Fibroblast of lung (primary cell): Measurements from ENCODE around the gene WWOX. TPM values are rescaled to one million over a fixed set of nuclear protein-coding genes. Genes with fewer than 3 reads are reported as not detected.

Source experiments
- DNase-seq, 2 donors: peaks; one replicate each; pipeline versions ENCODE4 v3.0.0 to v3.0.0-alpha.2; 2010; ENCODE audit warnings: low read depth in 2 of 2
- H2AFZ ChIP-seq: 2 replicates; pipeline ENCODE4 v1.5.1; 2012; ENCODE audit warnings: low read length, control low read depth, inconsistent platforms
- H3K27ac ChIP-seq: 2 replicates; pipeline ENCODE4 v1.5.1; 2011; ENCODE audit warnings: low read length, control low read depth; ENCODE audit not compliant: insufficient read depth
- H3K27me3 ChIP-seq: 2 replicates; pipeline ENCODE4 v1.5.1; 2011; ENCODE audit warnings: mild to moderate bottlenecking, low read length; ENCODE audit not compliant: control insufficient read depth, insufficient read depth
- H3K36me3 ChIP-seq: 2 replicates; pipeline ENCODE4 v1.5.1; 2011; ENCODE audit warnings: low read length; ENCODE audit not compliant: control insufficient read depth, insufficient read depth
- H3K4me1 ChIP-seq: 2 replicates; pipeline ENCODE4 v1.5.1; 2011; ENCODE audit warnings: low read length; ENCODE audit not compliant: control insufficient read depth, insufficient read depth; ENCODE audit errors: extremely low read depth
- H3K4me2 ChIP-seq: 2 replicates; pipeline ENCODE4 v1.5.1; 2011; ENCODE audit warnings: low read length, control low read depth; ENCODE audit not compliant: insufficient read depth; ENCODE audit errors: extremely low read depth
- H3K4me3 ChIP-seq, 4 experiments: fragments of 200-600 bp in 1 of 4; sonication (generic) in 1 of 4; replicated peaks in 1 of 4; 2 replicates each; pipeline ENCODE4 v1.5.1; 2011 to 2016; ENCODE audit warnings: low read length in 4 of 4, low read depth in 3 of 4, mild to moderate bottlenecking in 3 of 4, control low read depth in 2 of 4, inconsistent platforms in 1 of 4, mixed read lengths in 1 of 4; ENCODE audit not compliant: insufficient read depth in 1 of 4; ENCODE audit errors: control extremely low read depth in 1 of 4
- H3K79me2 ChIP-seq: 2 replicates; pipeline ENCODE4 v1.5.1; 2012; ENCODE audit warnings: mild to moderate bottlenecking, low read length, inconsistent platforms; ENCODE audit not compliant: control insufficient read depth, insufficient read depth
- H3K9ac ChIP-seq: 2 replicates; pipeline ENCODE4 v1.5.1; 2011; ENCODE audit warnings: mild to moderate bottlenecking, low read length, control low read depth; ENCODE audit not compliant: insufficient read depth
- H3K9me3 ChIP-seq: 2 replicates; pipeline ENCODE4 v1.5.1; 2012; ENCODE audit warnings: low read depth, low read length; ENCODE audit not compliant: control insufficient read depth, insufficient read depth
- H4K20me1 ChIP-seq: 2 replicates; pipeline ENCODE4 v1.5.1; 2011; ENCODE audit warnings: low read length; ENCODE audit not compliant: control insufficient read depth, insufficient read depth; ENCODE audit errors: extremely low read depth
- EZH2 ChIP-seq: IDR thresholded peaks from 2 replicates; pipeline ENCODE4 v1.5.1; 2012; ENCODE audit warnings: low read length, control low read depth, mild to moderate bottlenecking; ENCODE audit errors: missing control alignments
- polyA plus RNA-seq, 2 donors: library from polyadenylated mRNA; depleted of rRNA in 1 of 2; stranded (reverse) in 1 of 2; unstranded in 1 of 2; fragments of >200 nt; gene quantifications; 2 replicates each; pipeline ENCODE4 v1.2.1, GENCODE V29; 2011 to 2012; ENCODE audit warnings: missing spikeins in 1 of 2
- total RNA-seq: library from RNA; depleted of rRNA; stranded (reverse); fragments of >200 nt; gene quantifications from 2 replicates; pipeline ENCODE4 v1.2.1, GENCODE V29; 2014
- TF ChIP-seq, protein P1 (sequence below), 2 donors: IDR thresholded peaks in 1 of 2; conservative IDR thresholded peaks in 1 of 2; 1 replicate in 1 of 2; 2 replicates in 1 of 2; pipeline ENCODE4 v1.5.1; 2011 to 2012; ENCODE audit warnings: low read length in 2 of 2, control low read depth in 1 of 2, inconsistent platforms in 1 of 2, low read depth in 1 of 2, mild to moderate bottlenecking in 1 of 2

Gene WWOX
- total and polyA plus RNA-seq, 2 donors (not counting 1 experiment from before 2014, with no cell fraction given): 5.6 to 16.3 TPM

DNA sequence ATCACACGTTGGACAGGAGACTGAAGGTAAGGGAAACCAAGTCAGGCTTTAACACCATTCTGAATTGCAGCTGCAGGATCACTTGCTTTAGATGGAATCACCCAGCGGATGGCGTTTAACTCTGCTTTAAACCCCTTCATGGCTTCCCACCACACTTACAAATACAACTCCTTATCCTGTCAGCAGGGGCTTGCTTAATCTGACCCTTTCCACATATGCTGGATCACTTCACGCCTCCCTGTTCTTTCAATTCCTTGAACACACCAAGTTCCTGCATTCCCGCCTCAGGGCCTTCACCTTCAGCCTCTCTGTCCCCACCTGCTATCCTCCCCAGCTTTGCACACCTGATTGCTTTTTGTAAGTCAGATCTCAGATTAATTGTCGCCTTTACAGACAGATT lies 1058.9 kb downstream of the WWOX start:
- Histone ChIP-seq H3K4me2 (no peak overlapping the region), H4K20me1 (no peaks in the 10 kb centered on the region), H3K4me1 (no peaks in the 10 kb centered on the region), H2AFZ (no peak overlapping the region), H3K9me3 (no peaks in the 10 kb centered on the region), H3K36me3 (no peaks in the 10 kb centered on the region), H3K9ac (no peak overlapping the region), H3K27me3 (no peaks in the 10 kb centered on the region), H3K4me3 (no peak overlapping the region), H3K27ac (no peak overlapping the region), H3K79me2 (no peaks in the 10 kb centered on the region)
- TF ChIP-seq, protein P1, sequence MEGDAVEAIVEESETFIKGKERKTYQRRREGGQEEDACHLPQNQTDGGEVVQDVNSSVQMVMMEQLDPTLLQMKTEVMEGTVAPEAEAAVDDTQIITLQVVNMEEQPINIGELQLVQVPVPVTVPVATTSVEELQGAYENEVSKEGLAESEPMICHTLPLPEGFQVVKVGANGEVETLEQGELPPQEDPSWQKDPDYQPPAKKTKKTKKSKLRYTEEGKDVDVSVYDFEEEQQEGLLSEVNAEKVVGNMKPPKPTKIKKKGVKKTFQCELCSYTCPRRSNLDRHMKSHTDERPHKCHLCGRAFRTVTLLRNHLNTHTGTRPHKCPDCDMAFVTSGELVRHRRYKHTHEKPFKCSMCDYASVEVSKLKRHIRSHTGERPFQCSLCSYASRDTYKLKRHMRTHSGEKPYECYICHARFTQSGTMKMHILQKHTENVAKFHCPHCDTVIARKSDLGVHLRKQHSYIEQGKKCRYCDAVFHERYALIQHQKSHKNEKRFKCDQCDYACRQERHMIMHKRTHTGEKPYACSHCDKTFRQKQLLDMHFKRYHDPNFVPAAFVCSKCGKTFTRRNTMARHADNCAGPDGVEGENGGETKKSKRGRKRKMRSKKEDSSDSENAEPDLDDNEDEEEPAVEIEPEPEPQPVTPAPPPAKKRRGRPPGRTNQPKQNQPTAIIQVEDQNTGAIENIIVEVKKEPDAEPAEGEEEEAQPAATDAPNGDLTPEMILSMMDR (conservative IDR thresholded peaks at IDR 0.05 in 1 of 2, IDR thresholded peaks at IDR 0.05 in 1 of 2; ENCODE audit: low read depth in 1 of 2, low read length in 2 of 2): no peak
- no peak for TF ChIP-seq EZH2
- no peak for DNase-seq

DNA sequence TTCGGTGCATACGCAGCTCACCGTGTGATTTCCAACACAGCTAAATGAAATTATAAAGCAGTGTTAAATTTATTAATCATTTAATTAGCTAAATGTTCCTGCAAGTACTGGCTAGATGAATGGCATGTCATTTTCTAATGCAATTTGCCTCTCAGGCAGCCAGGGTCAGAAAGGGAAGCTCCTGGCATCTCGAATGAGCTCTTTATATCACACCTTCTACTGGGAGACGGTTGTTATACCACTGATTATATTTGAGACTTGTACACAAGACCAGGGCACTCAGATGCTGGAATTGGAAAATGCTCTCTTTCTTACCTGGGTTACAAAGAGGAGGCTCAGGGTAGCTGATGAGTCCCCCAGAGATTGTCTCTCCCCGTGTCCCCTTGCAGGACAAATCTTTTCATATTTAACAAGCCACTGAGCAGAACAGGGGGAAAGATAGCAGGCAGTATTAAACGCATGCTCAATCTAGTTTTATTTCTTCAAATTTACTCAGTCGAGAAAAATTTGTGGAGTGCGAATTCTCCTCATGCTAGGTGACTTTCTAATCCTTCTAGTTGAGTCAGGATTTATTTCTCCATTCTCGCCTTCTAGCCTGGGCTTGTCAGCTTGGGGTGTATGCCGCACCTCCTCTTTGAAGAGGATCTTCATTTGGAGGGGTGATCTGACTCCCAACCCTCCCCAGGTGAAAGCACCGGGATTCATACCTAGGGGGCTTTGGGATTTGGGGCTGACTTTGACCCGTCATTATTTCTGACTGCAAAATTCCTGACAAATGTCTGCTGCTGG lies 1060.0 kb downstream of the WWOX start:
- no peaks in the 10 kb centered on the region for H3K36me3 ChIP-seq
- no peak overlapping the region for H3K4me3 ChIP-seq
- H3K27ac ChIP-seq: no peak overlapping the region
- H3K9me3 ChIP-seq: no peaks in the 10 kb centered on the region
- no peak overlapping the region for H2AFZ ChIP-seq
- no peak overlapping the region for H3K4me2 ChIP-seq
- H4K20me1 ChIP-seq: no peaks in the 10 kb centered on the region
- H3K79me2 ChIP-seq: no peaks in the 10 kb centered on the region
- no peaks in the 10 kb centered on the region for H3K4me1 ChIP-seq
- no peaks in the 10 kb centered on the region for H3K27me3 ChIP-seq
- no peak for TF ChIP-seq EZH2
- TF ChIP-seq, protein P1 (conservative IDR thresholded peaks at IDR 0.05 in 1 of 2, IDR thresholded peaks at IDR 0.05 in 1 of 2; ENCODE audit: low read depth in 1 of 2, low read length in 2 of 2): no peak
- no peak for DNase-seq
- no peak overlapping the region for H3K9ac ChIP-seq

GRCh38 chr16:79162977-79163376 lies 1063.5 kb downstream of the WWOX start:
- Histone ChIP-seq H2AFZ (no peak overlapping the region), H3K4me1 (no peaks in the 10 kb centered on the region), H3K4me2 (no peak overlapping the region), H3K27me3 (no peaks in the 10 kb centered on the region), H3K79me2 (no peaks in the 10 kb centered on the region), H4K20me1 (no peaks in the 10 kb centered on the region), H3K4me3 (no peak overlapping the region), H3K27ac (no peak overlapping the region), H3K9me3 (no peaks in the 10 kb centered on the region), H3K9ac (no peak overlapping the region), H3K36me3 (no peaks in the 10 kb centered on the region)
- DNase-seq: no peak
- TF ChIP-seq EZH2: no peak
- TF ChIP-seq, protein P1 (conservative IDR thresholded peaks at IDR 0.05 in 1 of 2, IDR thresholded peaks at IDR 0.05 in 1 of 2; ENCODE audit: low read depth in 1 of 2, low read length in 2 of 2): no peak
